Subcutaneous adipose tissue (tissue), 4 donors: ENCODE results near the gene SLC12A5. TPM values are rescaled to one million over a fixed set of nuclear protein-coding genes. Genes with fewer than 3 reads are reported as not detected.

Experiments
- CTCF ChIP-seq: fragments of 450-650 bp; IDR thresholded peaks from one replicate; pipeline ENCODE4 v1.5.1; 2016; ENCODE audit warnings: low read depth, mild to moderate bottlenecking, control low read depth, antibody characterized with exemption, moderate library complexity
- total RNA-seq, 4 donors: library from RNA; depleted of rRNA; stranded (reverse); fragments of >200 nt; gene quantifications; one replicate each; pipeline ENCODE4 v1.1.0, GENCODE V29; 2016

Gene SLC12A5
- total RNA-seq, 4 donors from 2014 or later: not detected

GRCh38 chr20:46023999-46024398 is 5.0 kb upstream of the SLC12A5 start:
- no peak for TF ChIP-seq CTCF

- TF ChIP-seq CTCF: no peak
Measured at GRCh38 chr20:46025376-46025783, 3.6 kb upstream of the SLC12A5 start.

GRCh38 chr20:46027245-46027853 is 1.7 kb upstream of the SLC12A5 start:
- TF ChIP-seq CTCF: no peak

- no peak for TF ChIP-seq CTCF
Measured at GRCh38 chr20:46028110-46028509, 905 bp upstream of the SLC12A5 start.

GRCh38 chr20:46030284-46031013 is 1.4 kb downstream of the SLC12A5 start:
- no peak for TF ChIP-seq CTCF

- no peak for TF ChIP-seq CTCF
Measured at GRCh38 chr20:46031014-46031569, 2.1 kb downstream of the SLC12A5 start.

GRCh38 chr20:46031701-46032254 is 2.8 kb downstream of the SLC12A5 start:
- no peak for TF ChIP-seq CTCF
